Prostate gland (tissue), 2 donors: ENCODE results near the gene CYTIP. TPM values are rescaled to one million over a fixed set of nuclear protein-coding genes. Genes with fewer than 3 reads are reported as not detected.

Experiments used
- DNase-seq: peaks from one replicate; pipeline ENCODE4 v3.0.0-alpha.2; 2019; ENCODE audit warnings: low spot score
- H3K27ac ChIP-seq, 2 donors: fragments of 200-600 bp; sonication (generic); 2 replicates each; pipeline ENCODE4 v1.5.1; 2017 to 2019
- H3K27me3 ChIP-seq: fragments of 200-600 bp; sonication (generic); replicated peaks from 2 replicates; pipeline ENCODE4 v1.5.1; 2019; ENCODE audit not compliant: insufficient read depth
- H3K36me3 ChIP-seq, 2 donors: fragments of 200-600 bp; sonication (generic); 1 replicate in 1 of 2; 2 replicates in 1 of 2; pipeline versions ENCODE4 v1.5.1 to v1.8.1; 2017 to 2019
- H3K4me1 ChIP-seq: fragments of 200-600 bp; sonication (generic); replicated peaks from 2 replicates; pipeline ENCODE4 v1.5.1; 2019
- H3K4me3 ChIP-seq, 2 donors: fragments of 200-600 bp; sonication (generic); 2 replicates each; pipeline ENCODE4 v1.5.1; 2017 to 2019
- H3K9me3 ChIP-seq: fragments of 200-600 bp; sonication (generic); 2 replicates; pipeline ENCODE4 v1.5.1; 2017
- POLR2A ChIP-seq: fragments of 450-650 bp; IDR thresholded peaks from one replicate; pipeline ENCODE4 v1.6.1; 2016; ENCODE audit warnings: antibody characterized with exemption, mild to moderate bottlenecking
- POLR2AphosphoS5 ChIP-seq: sonication (generic); formaldehyde crosslinking; IDR thresholded peaks from one replicate; pipeline ENCODE4 v1.6.1; 2017; ENCODE audit warnings: antibody characterized with exemption
- WGBS: methylation state at CpG from one replicate; pipeline ENCODE4 v1.1.5; 2018; 5-methylcytosine and 5-hydroxymethylcytosine counted together
- intact Hi-C: fragments of 100-400 bp; cut with DNase I; formaldehyde crosslinking; loops from one replicate; pipeline ENCODE4 v1.14.2; 2022
- total RNA-seq, 2 donors: library from RNA; depleted of rRNA; stranded (reverse); fragments of >200 nt; gene quantifications; one replicate each; pipeline ENCODE4 v1.1.0, GENCODE V29; 2016
- TF ChIP-seq, protein P1 (sequence below), 4 experiments: fragments of 200-600 bp in 2 of 4; fragments of 450-650 bp in 2 of 4; sonication (generic) in 2 of 4; IDR thresholded peaks; 1 replicate in 3 of 4; 2 replicates in 1 of 4; pipeline ENCODE4 v1.5.1; 2016 to 2019; ENCODE audit warnings: antibody characterized with exemption in 4 of 4, mild to moderate bottlenecking in 2 of 4, moderate library complexity in 2 of 4

CYTIP gene
- total RNA-seq, 2 donors from 2014 or later, result 3.3 to 7.4 TPM

DNA sequence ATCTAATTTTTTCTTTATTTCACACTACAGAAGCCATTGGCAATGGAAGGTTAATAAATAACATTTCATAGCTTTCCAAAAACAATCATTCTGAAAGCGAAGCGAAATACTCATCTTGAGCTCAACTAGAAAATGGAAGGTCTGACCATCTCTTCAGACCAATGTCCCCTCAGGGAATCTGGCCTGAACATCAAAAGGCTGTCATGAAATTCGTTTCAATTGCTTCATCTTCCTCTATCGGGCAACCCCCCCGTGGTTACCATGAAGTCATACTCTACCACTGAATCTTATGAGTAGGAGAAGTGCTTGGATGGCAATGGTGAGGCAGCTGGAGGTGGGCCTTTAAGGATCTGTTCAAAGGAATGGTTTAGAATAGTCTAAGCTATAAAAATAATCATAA is 22.9 kb upstream of the CYTIP start:
- intact Hi-C loops, result no loop called here
- Histone ChIP-seq H3K4me3 (no peak overlapping the region), H3K36me3 (no peaks in the 10 kb centered on the region), H3K27me3 (no peaks in the 10 kb centered on the region), H3K9me3 (no peaks in the 10 kb centered on the region), H3K27ac (no peak overlapping the region), H3K4me1 (no peaks in the 10 kb centered on the region)
- TF ChIP-seq, protein P1, sequence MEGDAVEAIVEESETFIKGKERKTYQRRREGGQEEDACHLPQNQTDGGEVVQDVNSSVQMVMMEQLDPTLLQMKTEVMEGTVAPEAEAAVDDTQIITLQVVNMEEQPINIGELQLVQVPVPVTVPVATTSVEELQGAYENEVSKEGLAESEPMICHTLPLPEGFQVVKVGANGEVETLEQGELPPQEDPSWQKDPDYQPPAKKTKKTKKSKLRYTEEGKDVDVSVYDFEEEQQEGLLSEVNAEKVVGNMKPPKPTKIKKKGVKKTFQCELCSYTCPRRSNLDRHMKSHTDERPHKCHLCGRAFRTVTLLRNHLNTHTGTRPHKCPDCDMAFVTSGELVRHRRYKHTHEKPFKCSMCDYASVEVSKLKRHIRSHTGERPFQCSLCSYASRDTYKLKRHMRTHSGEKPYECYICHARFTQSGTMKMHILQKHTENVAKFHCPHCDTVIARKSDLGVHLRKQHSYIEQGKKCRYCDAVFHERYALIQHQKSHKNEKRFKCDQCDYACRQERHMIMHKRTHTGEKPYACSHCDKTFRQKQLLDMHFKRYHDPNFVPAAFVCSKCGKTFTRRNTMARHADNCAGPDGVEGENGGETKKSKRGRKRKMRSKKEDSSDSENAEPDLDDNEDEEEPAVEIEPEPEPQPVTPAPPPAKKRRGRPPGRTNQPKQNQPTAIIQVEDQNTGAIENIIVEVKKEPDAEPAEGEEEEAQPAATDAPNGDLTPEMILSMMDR (IDR thresholded peaks at IDR 0.05), result no peak
- TF ChIP-seq POLR2A (no peak), POLR2AphosphoS5 (no peak)
- DNase-seq, result no peak
- WGBS, result 87% methylated on average over 5 of the region's 5 CpGs

DNA sequence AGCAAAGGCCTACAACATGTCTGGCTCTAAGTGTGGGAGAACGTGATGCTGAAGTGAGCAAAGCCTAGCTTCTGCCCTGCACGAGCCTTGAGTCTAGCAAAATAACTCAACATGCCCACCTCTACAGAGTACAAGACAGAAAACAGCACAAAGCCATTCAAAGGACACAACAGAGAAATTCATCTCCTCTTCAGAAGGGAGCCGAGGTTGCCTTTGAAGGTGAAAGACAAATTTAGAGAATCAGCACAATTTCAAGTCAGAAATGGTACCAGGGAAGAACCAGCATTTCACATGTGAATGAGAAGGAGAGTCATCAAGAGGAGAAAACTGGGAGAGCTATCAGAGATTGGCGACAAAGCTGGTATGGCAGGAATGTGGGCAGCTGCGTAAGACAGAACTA is 21.7 kb upstream of the CYTIP start:
- no peak for DNase-seq
- Histone ChIP-seq H3K27me3 (no peaks in the 10 kb centered on the region), H3K27ac (no peak overlapping the region), H3K36me3 (no peaks in the 10 kb centered on the region), H3K4me3 (no peak overlapping the region), H3K9me3 (no peaks in the 10 kb centered on the region), H3K4me1 (no peaks in the 10 kb centered on the region)
- TF ChIP-seq POLR2A, result no peak
- TF ChIP-seq, protein P1 (IDR thresholded peaks at IDR 0.05), result no peak
- TF ChIP-seq POLR2AphosphoS5, result no peak
- WGBS, result 90% methylated on average over 5 of the region's 5 CpGs
- intact Hi-C loops, result no loop called here

DNA sequence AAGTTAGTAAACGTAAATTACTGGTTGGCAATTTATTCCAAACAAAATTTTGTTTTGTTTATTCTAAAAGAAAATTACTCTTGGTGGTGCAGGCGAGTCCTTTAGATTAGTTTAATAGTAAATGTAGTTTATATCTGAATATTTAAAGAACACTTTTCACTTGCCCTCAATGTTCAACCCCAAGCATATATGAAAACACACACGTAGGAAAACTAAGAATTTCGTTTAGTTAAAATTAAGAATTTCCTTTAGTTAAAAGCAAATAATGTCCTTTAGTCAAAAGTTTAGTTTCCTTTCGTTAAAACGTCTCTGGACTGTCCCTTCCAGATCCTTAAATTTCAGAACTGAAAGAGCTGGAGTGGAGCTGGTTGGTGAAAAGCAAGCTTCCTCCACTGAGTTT is 19.1 kb upstream of the CYTIP start:
- Histone ChIP-seq H3K9me3 (no peaks in the 10 kb centered on the region), H3K36me3 (no peaks in the 10 kb centered on the region), H3K27me3 (no peaks in the 10 kb centered on the region), H3K4me1 (no peaks in the 10 kb centered on the region), H3K27ac (no peak overlapping the region), H3K4me3 (no peak overlapping the region)
- 88% methylated on average over 6 of the region's 6 CpGs for WGBS
- intact Hi-C loops, result no loop called here
- TF ChIP-seq, protein P1 (IDR thresholded peaks at IDR 0.05), result no peak
- TF ChIP-seq POLR2A, result no peak
- TF ChIP-seq POLR2AphosphoS5, result no peak
- no peak for DNase-seq

DNA sequence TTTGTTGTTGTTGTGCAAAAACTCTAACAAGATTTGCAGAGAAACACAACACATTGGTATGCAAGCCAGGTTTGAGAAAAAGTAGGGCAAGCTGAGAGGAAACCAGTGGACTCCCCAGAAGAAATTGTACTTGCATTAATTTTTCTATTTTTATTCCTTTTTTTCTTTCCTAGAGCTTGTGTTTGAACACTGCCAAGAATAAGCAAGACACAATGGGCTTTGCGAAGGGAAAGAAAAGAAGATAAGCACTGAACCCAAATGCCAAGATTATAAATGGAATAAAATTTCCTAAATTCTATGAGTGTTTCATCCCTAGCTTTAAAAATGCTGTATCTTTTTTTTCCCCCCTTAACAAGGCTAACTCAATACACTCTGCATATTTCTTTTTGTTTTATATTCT is 17.0 kb upstream of the CYTIP start:
- H3K4me1 ChIP-seq, result no peaks in the 10 kb centered on the region
- H3K27me3 ChIP-seq, result no peaks in the 10 kb centered on the region
- no peaks in the 10 kb centered on the region for H3K36me3 ChIP-seq
- H3K27ac ChIP-seq, result no peak overlapping the region
- intact Hi-C loops, result no loop called here
- 20% methylated on average over 1 of the region's 1 CpG for WGBS
- H3K4me3 ChIP-seq, result no peak overlapping the region
- no peak for DNase-seq
- TF ChIP-seq POLR2AphosphoS5 (no peak), POLR2A (no peak)
- TF ChIP-seq, protein P1 (IDR thresholded peaks at IDR 0.05), result no peak
- no peaks in the 10 kb centered on the region for H3K9me3 ChIP-seq

DNA sequence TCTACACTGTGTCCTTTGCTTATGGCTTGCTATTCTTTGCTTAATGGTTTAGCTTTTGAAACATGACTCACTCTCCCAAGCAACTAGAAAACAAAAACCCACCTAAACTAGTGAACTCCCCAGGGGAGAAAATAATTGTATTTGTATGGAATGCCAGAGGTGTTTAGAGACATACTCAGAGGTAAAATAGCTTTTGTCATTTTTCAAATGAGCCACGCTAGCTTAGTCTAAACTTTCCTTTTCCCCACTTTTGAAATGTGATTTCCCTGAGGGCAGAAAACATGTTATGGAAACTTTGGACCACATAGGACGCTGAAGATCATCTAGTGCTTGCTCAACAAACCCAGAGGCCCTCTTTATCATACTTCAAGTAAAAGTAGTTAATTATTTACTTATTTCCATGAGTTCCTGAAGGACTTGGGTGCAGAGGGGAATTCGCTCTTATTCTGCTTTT is 16.5 kb upstream of the CYTIP start:
- DNase-seq, result no peak
- intact Hi-C loops, result no loop called here
- Histone ChIP-seq H3K36me3 (no peaks in the 10 kb centered on the region), H3K4me3 (no peak overlapping the region), H3K9me3 (no peaks in the 10 kb centered on the region), H3K27me3 (no peaks in the 10 kb centered on the region), H3K4me1 (no peaks in the 10 kb centered on the region), H3K27ac (no peak overlapping the region)
- WGBS, result 58% methylated on average over 3 of the region's 3 CpGs
- TF ChIP-seq, protein P1 (IDR thresholded peaks at IDR 0.05), result no peak
- TF ChIP-seq POLR2A, result no peak
- TF ChIP-seq POLR2AphosphoS5, result no peak
